ENCODE data around the gene GLO1. TPM values are rescaled to one million over a fixed set of nuclear protein-coding genes. Genes with fewer than 3 reads are reported as not detected.

The GLO1 gene
- total and polyA plus RNA-seq, 4 donors = 50.5 to 108 (median 72.5) TPM

GRCh38 chr6:38684237-38684636 is 18.7 kb downstream of the GLO1 start:
- H3K27me3 ChIP-seq (ENCODE audit: control insufficient read depth in 4 of 4, insufficient read depth in 4 of 4, low read length in 3 of 4) = no peaks in the 10 kb centered on the region
- TF ChIP-seq HNF4G (IDR thresholded peaks at IDR 0.05) (no peak), TAF1 (conservative IDR thresholded peaks at IDR 0.05) (no peak), MAX (IDR thresholded peaks at IDR 0.05) (no peak), GABPA (IDR thresholded peaks at IDR 0.05 in 1 of 2, conservative IDR thresholded peaks at IDR 0.05 in 1 of 2) (no peak), RAD21 (IDR thresholded peaks at IDR 0.05) (no peak), FOXA2 (IDR thresholded peaks at IDR 0.05) (no peak), NR2F2 (IDR thresholded peaks at IDR 0.05) (no peak), SP1 (IDR thresholded peaks at IDR 0.05) (no peak)
- TF ChIP-seq, protein P1, sequence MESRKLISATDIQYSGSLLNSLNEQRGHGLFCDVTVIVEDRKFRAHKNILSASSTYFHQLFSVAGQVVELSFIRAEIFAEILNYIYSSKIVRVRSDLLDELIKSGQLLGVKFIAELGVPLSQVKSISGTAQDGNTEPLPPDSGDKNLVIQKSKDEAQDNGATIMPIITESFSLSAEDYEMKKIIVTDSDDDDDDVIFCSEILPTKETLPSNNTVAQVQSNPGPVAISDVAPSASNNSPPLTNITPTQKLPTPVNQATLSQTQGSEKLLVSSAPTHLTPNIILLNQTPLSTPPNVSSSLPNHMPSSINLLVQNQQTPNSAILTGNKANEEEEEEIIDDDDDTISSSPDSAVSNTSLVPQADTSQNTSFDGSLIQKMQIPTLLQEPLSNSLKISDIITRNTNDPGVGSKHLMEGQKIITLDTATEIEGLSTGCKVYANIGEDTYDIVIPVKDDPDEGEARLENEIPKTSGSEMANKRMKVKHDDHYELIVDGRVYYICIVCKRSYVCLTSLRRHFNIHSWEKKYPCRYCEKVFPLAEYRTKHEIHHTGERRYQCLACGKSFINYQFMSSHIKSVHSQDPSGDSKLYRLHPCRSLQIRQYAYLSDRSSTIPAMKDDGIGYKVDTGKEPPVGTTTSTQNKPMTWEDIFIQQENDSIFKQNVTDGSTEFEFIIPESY (IDR thresholded peaks at IDR 0.05) = no peak
- TF ChIP-seq, protein P2, sequence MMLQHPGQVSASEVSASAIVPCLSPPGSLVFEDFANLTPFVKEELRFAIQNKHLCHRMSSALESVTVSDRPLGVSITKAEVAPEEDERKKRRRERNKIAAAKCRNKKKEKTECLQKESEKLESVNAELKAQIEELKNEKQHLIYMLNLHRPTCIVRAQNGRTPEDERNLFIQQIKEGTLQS (IDR thresholded peaks at IDR 0.05) = no peak
- peaks cover 3 to 19% (median 8%) of the 10 kb centered on the region in 4 donors for H3K36me3 ChIP-seq (ENCODE audit: control insufficient read depth in 4 of 4, insufficient read depth in 3 of 4, low read depth in 1 of 4, low read length in 3 of 4)
- H3K9ac ChIP-seq (ENCODE audit: low read depth in 1 of 2, low read length in 2 of 2) = no peak overlapping the region
- H3K9me3 ChIP-seq (ENCODE audit: control insufficient read depth in 4 of 4, low read length in 3 of 4) = no peaks in the 10 kb centered on the region
- 95% methylated on average over 1 of the region's 1 CpG for WGBS
- no peak overlapping the region for H3K4me3 ChIP-seq (ENCODE audit: low read depth in 1 of 3, low read length in 3 of 3)
- DNase-seq (ENCODE audit: low spot score) = no peak
- H3K4me1 ChIP-seq (ENCODE audit: control insufficient read depth in 4 of 4, insufficient read depth in 4 of 4, low read length in 3 of 4) = peaks cover 7 to 27% (median 25%) of the 10 kb centered on the region in 4 donors
- H3K27ac ChIP-seq (ENCODE audit: low read depth in 1 of 2, low read length in 2 of 2) = no peak overlapping the region

DNA sequence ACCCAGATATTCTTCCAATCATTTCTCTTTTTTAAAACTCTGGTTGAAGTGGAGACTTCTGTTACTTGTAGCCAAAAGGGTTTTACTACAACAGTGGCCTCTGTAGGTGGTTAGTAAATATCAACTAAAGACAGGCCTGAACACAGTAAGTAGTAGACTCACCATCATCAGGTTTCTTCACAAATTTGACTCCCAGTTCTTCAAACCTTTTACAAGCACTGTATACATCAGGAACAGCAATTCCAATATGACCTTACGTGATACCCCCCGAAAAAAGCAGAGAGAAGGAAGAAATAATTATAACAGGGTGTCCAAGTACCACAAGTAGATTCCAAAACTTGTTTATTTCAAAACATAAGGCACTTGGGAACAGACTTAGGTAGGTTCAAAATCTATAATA is 21.1 kb downstream of the GLO1 start:
- Histone ChIP-seq H3K36me3 (ENCODE audit: control insufficient read depth in 4 of 4, insufficient read depth in 3 of 4, low read depth in 1 of 4, low read length in 3 of 4) (peaks cover 6 to 25% (median 11%) of the 10 kb centered on the region in 4 donors), H3K27me3 (ENCODE audit: control insufficient read depth in 4 of 4, insufficient read depth in 4 of 4, low read length in 3 of 4) (no peaks in the 10 kb centered on the region), H3K9me3 (ENCODE audit: control insufficient read depth in 4 of 4, low read length in 3 of 4) (no peaks in the 10 kb centered on the region), H3K27ac (ENCODE audit: low read depth in 1 of 2, low read length in 2 of 2) (no peak overlapping the region), H3K9ac (ENCODE audit: low read depth in 1 of 2, low read length in 2 of 2) (no peak overlapping the region), H3K4me3 (ENCODE audit: low read depth in 1 of 3, low read length in 3 of 3) (no peak overlapping the region), H3K4me1 (ENCODE audit: control insufficient read depth in 4 of 4, insufficient read depth in 4 of 4, low read length in 3 of 4) (peaks cover 2 to 8% (median 6%) of the 10 kb centered on the region in 4 donors)
- DNase-seq (ENCODE audit: low spot score) = no peak
- WGBS = 95% methylated on average over 2 of the region's 2 CpGs
- TF ChIP-seq FOXA1 (IDR thresholded peaks at IDR 0.05) (no peak), TAF1 (conservative IDR thresholded peaks at IDR 0.05) (no peak), REST (IDR thresholded peaks at IDR 0.05) (no peak), RAD21 (IDR thresholded peaks at IDR 0.05) (no peak), HNF4A (conservative IDR thresholded peaks at IDR 0.05) (no peak), MAX (IDR thresholded peaks at IDR 0.05) (no peak)
